OCI-LY1 (cell line): ENCODE results near the gene RTL1.

ENCODE experiments used
- H2AFZ ChIP-seq: fragments of 200-600 bp; sonication (generic), shearing (Covaris generic); 2 replicates; pipeline ENCODE4 v1.6.0; 2014; ENCODE audit warnings: antibody characterized with exemption, mild to moderate bottlenecking, low read length
- H3F3A ChIP-seq: fragments of 200-600 bp; sonication (generic), shearing (Covaris generic); 2 replicates; pipeline ENCODE4 v1.6.0; 2014; ENCODE audit warnings: mild to moderate bottlenecking, antibody characterized with exemption, low read length, moderate library complexity; ENCODE audit not compliant: insufficient read depth
- H3K27ac ChIP-seq: fragments of 200-600 bp; sonication (generic); 2 replicates; pipeline ENCODE4 v1.5.1; 2014; ENCODE audit warnings: low read length, mixed run types, mild to moderate bottlenecking, low read depth; ENCODE audit not compliant: poor library complexity, severe bottlenecking
- H3K27me3 ChIP-seq: fragments of 200-600 bp; sonication (generic); 2 replicates; pipeline ENCODE4 v1.6.0; 2014; ENCODE audit warnings: antibody characterized with exemption, mild to moderate bottlenecking, low read length, moderate library complexity; ENCODE audit not compliant: insufficient read depth
- H3K36me3 ChIP-seq: fragments of 200-600 bp; sonication (generic); 2 replicates; pipeline ENCODE4 v1.6.1; 2014; ENCODE audit warnings: mild to moderate bottlenecking, antibody characterized with exemption, low read length, moderate library complexity, mixed read lengths; ENCODE audit not compliant: insufficient read depth
- H3K4me1 ChIP-seq: fragments of 200-600 bp; sonication (generic); 2 replicates; pipeline ENCODE4 v1.5.1; 2014; ENCODE audit warnings: mild to moderate bottlenecking, low read length, moderate library complexity; ENCODE audit not compliant: insufficient read depth, severe bottlenecking
- H3K4me2 ChIP-seq: fragments of 200-600 bp; sonication (generic), shearing (Covaris generic); 2 replicates; pipeline ENCODE4 v1.6.1; 2014; ENCODE audit warnings: low read length
- H3K4me3 ChIP-seq: fragments of 200-600 bp; sonication (generic); 2 replicates; pipeline ENCODE4 v1.5.1; 2014; ENCODE audit warnings: low read length, low read depth, mild to moderate bottlenecking, mixed read lengths; ENCODE audit not compliant: poor library complexity, severe bottlenecking
- H3K79me2 ChIP-seq: fragments of 200-600 bp; shearing (Covaris generic); 2 replicates; pipeline ENCODE4 v1.6.1; 2016; ENCODE audit warnings: mixed run types, low read length, mixed read lengths; ENCODE audit not compliant: insufficient read depth
- H3K9ac ChIP-seq: fragments of 200-600 bp; sonication (generic), shearing (Covaris generic); 2 replicates; pipeline ENCODE4 v1.6.1; 2014; ENCODE audit warnings: mild to moderate bottlenecking, low read length, mixed read lengths
- H3K9me2 ChIP-seq: fragments of 200-600 bp; sonication (generic), shearing (Covaris generic); 2 replicates; pipeline ENCODE4 v1.6.1; 2014; ENCODE audit warnings: low read depth, mild to moderate bottlenecking, low read length, mixed read lengths
- H3K9me3 ChIP-seq: fragments of 200-600 bp; shearing (Covaris generic); 2 replicates; pipeline ENCODE4 v1.6.1; 2014; ENCODE audit warnings: low read length, mixed read lengths
- H4K20me1 ChIP-seq: fragments of 200-600 bp; sonication (generic), shearing (Covaris generic); 2 replicates; pipeline ENCODE4 v1.6.0; 2016; ENCODE audit warnings: mild to moderate bottlenecking, low read length; ENCODE audit not compliant: insufficient read depth
- EZH2 ChIP-seq: fragments of 200-600 bp; sonication (generic), shearing (Covaris generic); IDR thresholded peaks from 2 replicates; pipeline ENCODE4 v1.8.0; 2017; ENCODE audit warnings: borderline replicate concordance, mixed run types, mild to moderate bottlenecking, antibody characterized with exemption, low read length, moderate library complexity, mixed read lengths
- TF ChIP-seq, protein P1 (sequence below): fragments of 200-600 bp; sonication (generic), shearing (Covaris generic); IDR thresholded peaks from 2 replicates; pipeline ENCODE4 v1.5.1; 2017; ENCODE audit warnings: mild to moderate bottlenecking, antibody characterized with exemption, low read length, moderate library complexity, mixed read lengths

The RTL1 gene

DNA sequence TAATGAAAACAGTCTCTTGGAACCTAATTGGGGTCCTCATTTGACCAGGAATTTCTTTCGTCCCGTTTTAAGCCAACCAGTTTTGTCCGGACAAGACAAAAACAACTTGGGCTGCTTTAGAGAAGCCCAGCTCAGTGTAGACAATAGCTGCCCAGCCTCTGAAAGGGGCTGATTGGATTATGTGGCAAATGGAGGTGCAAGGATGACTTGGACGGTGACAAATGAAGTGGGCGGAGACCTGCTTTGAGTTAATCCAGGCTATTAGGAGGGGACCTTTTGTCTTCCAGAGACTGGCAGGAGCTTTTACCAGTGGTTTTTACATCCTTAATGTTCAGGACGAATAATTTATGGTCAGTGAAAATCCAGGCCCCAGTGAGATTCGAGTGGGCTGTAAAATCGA lies 72.8 kb downstream of the RTL1 start:
- H2AFZ ChIP-seq = no peak overlapping the region
- no peak overlapping the region for H3K9ac ChIP-seq
- no peaks in the 10 kb centered on the region for H3F3A ChIP-seq
- no peaks in the 10 kb centered on the region for H3K36me3 ChIP-seq
- no peaks in the 10 kb centered on the region for H3K9me3 ChIP-seq
- no peak overlapping the region for H3K4me2 ChIP-seq
- no peak overlapping the region for H3K27ac ChIP-seq
- H3K9me2 ChIP-seq = no peaks in the 10 kb centered on the region
- H3K79me2 ChIP-seq = no peaks in the 10 kb centered on the region
- TF ChIP-seq EZH2 = no peak
- TF ChIP-seq, protein P1, sequence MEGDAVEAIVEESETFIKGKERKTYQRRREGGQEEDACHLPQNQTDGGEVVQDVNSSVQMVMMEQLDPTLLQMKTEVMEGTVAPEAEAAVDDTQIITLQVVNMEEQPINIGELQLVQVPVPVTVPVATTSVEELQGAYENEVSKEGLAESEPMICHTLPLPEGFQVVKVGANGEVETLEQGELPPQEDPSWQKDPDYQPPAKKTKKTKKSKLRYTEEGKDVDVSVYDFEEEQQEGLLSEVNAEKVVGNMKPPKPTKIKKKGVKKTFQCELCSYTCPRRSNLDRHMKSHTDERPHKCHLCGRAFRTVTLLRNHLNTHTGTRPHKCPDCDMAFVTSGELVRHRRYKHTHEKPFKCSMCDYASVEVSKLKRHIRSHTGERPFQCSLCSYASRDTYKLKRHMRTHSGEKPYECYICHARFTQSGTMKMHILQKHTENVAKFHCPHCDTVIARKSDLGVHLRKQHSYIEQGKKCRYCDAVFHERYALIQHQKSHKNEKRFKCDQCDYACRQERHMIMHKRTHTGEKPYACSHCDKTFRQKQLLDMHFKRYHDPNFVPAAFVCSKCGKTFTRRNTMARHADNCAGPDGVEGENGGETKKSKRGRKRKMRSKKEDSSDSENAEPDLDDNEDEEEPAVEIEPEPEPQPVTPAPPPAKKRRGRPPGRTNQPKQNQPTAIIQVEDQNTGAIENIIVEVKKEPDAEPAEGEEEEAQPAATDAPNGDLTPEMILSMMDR = no peak
- 0 out of 2 replicates have a peak, but pooled peaks cover 4% of the 10 kb centered on the region for H3K27me3 ChIP-seq
- H3K4me3 ChIP-seq = no peak overlapping the region
- H3K4me1 ChIP-seq = no peaks in the 10 kb centered on the region
- no peaks in the 10 kb centered on the region for H4K20me1 ChIP-seq
